IPS-15b (cell line): Measurements from ENCODE around the gene CEMP1.

Experiments used
- H3K27me3 ChIP-seq: one replicate; pipeline ENCODE4 v1.6.1; 2013; ENCODE audit warnings: low read length; ENCODE audit not compliant: control insufficient read depth, insufficient read depth
- H3K36me3 ChIP-seq: one replicate; pipeline ENCODE4 v1.6.1; 2013; ENCODE audit warnings: low read length; ENCODE audit not compliant: control insufficient read depth, insufficient read depth
- H3K4me1 ChIP-seq: one replicate; pipeline ENCODE4 v1.6.1; 2013; ENCODE audit warnings: mild to moderate bottlenecking, low read length; ENCODE audit not compliant: control insufficient read depth, insufficient read depth
- H3K4me3 ChIP-seq: one replicate; pipeline ENCODE4 v1.5.1; 2013; ENCODE audit warnings: low read depth, low read length
- H3K9ac ChIP-seq: one replicate; pipeline ENCODE4 v1.6.1; 2013; ENCODE audit warnings: low read depth, mild to moderate bottlenecking, low read length
- H3K9me3 ChIP-seq: one replicate; pipeline ENCODE4 v1.6.1; 2013; ENCODE audit warnings: mild to moderate bottlenecking, low read length; ENCODE audit not compliant: control insufficient read depth, insufficient read depth

The CEMP1 gene

GRCh38 chr16:2501946-2502895 is 29.0 kb downstream of the CEMP1 start:
- peak overlapping the region; percentile 22 for H3K4me3 ChIP-seq
- peaks cover 8% of the 10 kb centered on the region for H3K4me1 ChIP-seq
- H3K9me3 ChIP-seq: no peaks in the 10 kb centered on the region
- H3K27me3 ChIP-seq: no peaks in the 10 kb centered on the region
- peak overlapping the region; percentile 54 for H3K9ac ChIP-seq
- peaks cover 15% of the 10 kb centered on the region for H3K36me3 ChIP-seq

GRCh38 chr16:2500918-2501750 is 30.1 kb downstream of the CEMP1 start:
- Histone ChIP-seq H3K27me3 (no peaks in the 10 kb centered on the region), H3K4me3 (peak overlapping the region; percentile 49), H3K9me3 (no peaks in the 10 kb centered on the region), H3K4me1 (peaks cover 8% of the 10 kb centered on the region), H3K9ac (peak overlapping the region; percentile 79), H3K36me3 (peaks cover 25% of the 10 kb centered on the region)

- Histone ChIP-seq H3K9ac (no peak overlapping the region), H3K9me3 (no peaks in the 10 kb centered on the region), H3K4me1 (peaks cover 8% of the 10 kb centered on the region), H3K27me3 (no peaks in the 10 kb centered on the region), H3K36me3 (peaks cover 27% of the 10 kb centered on the region), H3K4me3 (peak overlapping the region; percentile 49)
Observed at GRCh38 chr16:2500430-2500917, 30.7 kb downstream of the CEMP1 start.

GRCh38 chr16:2499890-2500429 is 31.2 kb downstream of the CEMP1 start:
- no peak overlapping the region for H3K4me3 ChIP-seq

GRCh38 chr16:2499454-2499853 is 31.8 kb downstream of the CEMP1 start:
- H3K4me3 ChIP-seq: no peak overlapping the region
- no peaks in the 10 kb centered on the region for H3K27me3 ChIP-seq
- peaks cover 8% of the 10 kb centered on the region for H3K4me1 ChIP-seq
- no peak overlapping the region for H3K9ac ChIP-seq
- H3K36me3 ChIP-seq: peaks cover 27% of the 10 kb centered on the region
- no peaks in the 10 kb centered on the region for H3K9me3 ChIP-seq

More at GRCh38 chr16:2499890-2500429, 31.2 kb downstream of the CEMP1 start:
- Histone ChIP-seq H3K4me1 (peaks cover 8% of the 10 kb centered on the region), H3K36me3 (peaks cover 27% of the 10 kb centered on the region), H3K27me3 (no peaks in the 10 kb centered on the region), H3K9ac (no peak overlapping the region), H3K9me3 (no peaks in the 10 kb centered on the region)

GRCh38 chr16:2498531-2499253 is 32.5 kb downstream of the CEMP1 start:
- no peaks in the 10 kb centered on the region for H3K9me3 ChIP-seq
- peaks cover 8% of the 10 kb centered on the region for H3K4me1 ChIP-seq
- no peaks in the 10 kb centered on the region for H3K27me3 ChIP-seq
- H3K36me3 ChIP-seq: peaks cover 27% of the 10 kb centered on the region
- H3K9ac ChIP-seq: no peak overlapping the region
- H3K4me3 ChIP-seq: no peak overlapping the region

GRCh38 chr16:2497695-2498484 is 33.3 kb downstream of the CEMP1 start:
- Histone ChIP-seq H3K27me3 (no peaks in the 10 kb centered on the region), H3K4me3 (no peak overlapping the region), H3K4me1 (peaks cover 8% of the 10 kb centered on the region), H3K9me3 (no peaks in the 10 kb centered on the region), H3K9ac (no peak overlapping the region), H3K36me3 (peaks cover 27% of the 10 kb centered on the region)

- Histone ChIP-seq H3K9me3 (no peaks in the 10 kb centered on the region), H3K4me1 (peaks cover 8% of the 10 kb centered on the region), H3K27me3 (no peaks in the 10 kb centered on the region), H3K9ac (no peak overlapping the region), H3K4me3 (no peak overlapping the region), H3K36me3 (peaks cover 27% of the 10 kb centered on the region)
Observed at GRCh38 chr16:2497116-2497630, 34.0 kb downstream of the CEMP1 start.

- H3K4me3 ChIP-seq: no peak overlapping the region
- peaks cover 27% of the 10 kb centered on the region for H3K36me3 ChIP-seq
- no peaks in the 10 kb centered on the region for H3K9me3 ChIP-seq
- H3K9ac ChIP-seq: no peak overlapping the region
- H3K27me3 ChIP-seq: no peaks in the 10 kb centered on the region
- peaks cover 3% of the 10 kb centered on the region for H3K4me1 ChIP-seq
Observed at GRCh38 chr16:2496223-2497115, 34.7 kb downstream of the CEMP1 start.

- Histone ChIP-seq H3K9me3 (no peaks in the 10 kb centered on the region), H3K4me1 (no peaks in the 10 kb centered on the region), H3K36me3 (peaks cover 27% of the 10 kb centered on the region), H3K4me3 (no peak overlapping the region), H3K9ac (no peak overlapping the region), H3K27me3 (no peaks in the 10 kb centered on the region)
Observed at GRCh38 chr16:2495041-2495440, 36.2 kb downstream of the CEMP1 start.
